HK-2 (cell line): ENCODE results near the gene R3HDM2.

Experiments used
- DNase-seq: peaks from one replicate; pipeline ENCODE4 v3.0.0-alpha.2; 2018; ENCODE audit not compliant: unreplicated experiment

Gene R3HDM2

GRCh38 chr12:57229046-57229633, 201.7 kb downstream of the R3HDM2 start:
- no peak for DNase-seq

- DNase-seq = no peak
Measured at GRCh38 chr12:57227315-57228115, 203.3 kb downstream of the R3HDM2 start.

GRCh38 chr12:57226588-57227314, 204.1 kb downstream of the R3HDM2 start:
- DNase-seq = no peak

GRCh38 chr12:57225680-57226210, 205.1 kb downstream of the R3HDM2 start:
- DNase-seq = no peak

GRCh38 chr12:57224973-57225679, 205.7 kb downstream of the R3HDM2 start:
- no peak for DNase-seq

- DNase-seq = no peak
Measured at GRCh38 chr12:57224278-57224972, 206.4 kb downstream of the R3HDM2 start.

GRCh38 chr12:57223191-57224165, 207.4 kb downstream of the R3HDM2 start:
- DNase-seq = no peak

GRCh38 chr12:57222286-57223190, 208.3 kb downstream of the R3HDM2 start:
- no peak for DNase-seq

GRCh38 chr12:57221169-57221917, 209.5 kb downstream of the R3HDM2 start:
- DNase-seq = no peak

GRCh38 chr12:57220770-57221168, 210.1 kb downstream of the R3HDM2 start:
- no peak for DNase-seq

- DNase-seq = no peak
Measured at GRCh38 chr12:57219993-57220754, 210.7 kb downstream of the R3HDM2 start.

GRCh38 chr12:57219205-57219992, 211.4 kb downstream of the R3HDM2 start:
- no peak for DNase-seq

- no peak for DNase-seq
Measured at GRCh38 chr12:57218030-57218853, 212.6 kb downstream of the R3HDM2 start.

- no peak for DNase-seq
Measured at GRCh38 chr12:57216921-57217879, 213.6 kb downstream of the R3HDM2 start.
